Measurements from ENCODE around the gene ST3GAL5.
"Not testable (repeated sequence)": the region's sequence is repeated elsewhere in the genome, so short reads cannot be mapped to it uniquely, and the experiment has no call there.

ST3GAL5 gene

DNA sequence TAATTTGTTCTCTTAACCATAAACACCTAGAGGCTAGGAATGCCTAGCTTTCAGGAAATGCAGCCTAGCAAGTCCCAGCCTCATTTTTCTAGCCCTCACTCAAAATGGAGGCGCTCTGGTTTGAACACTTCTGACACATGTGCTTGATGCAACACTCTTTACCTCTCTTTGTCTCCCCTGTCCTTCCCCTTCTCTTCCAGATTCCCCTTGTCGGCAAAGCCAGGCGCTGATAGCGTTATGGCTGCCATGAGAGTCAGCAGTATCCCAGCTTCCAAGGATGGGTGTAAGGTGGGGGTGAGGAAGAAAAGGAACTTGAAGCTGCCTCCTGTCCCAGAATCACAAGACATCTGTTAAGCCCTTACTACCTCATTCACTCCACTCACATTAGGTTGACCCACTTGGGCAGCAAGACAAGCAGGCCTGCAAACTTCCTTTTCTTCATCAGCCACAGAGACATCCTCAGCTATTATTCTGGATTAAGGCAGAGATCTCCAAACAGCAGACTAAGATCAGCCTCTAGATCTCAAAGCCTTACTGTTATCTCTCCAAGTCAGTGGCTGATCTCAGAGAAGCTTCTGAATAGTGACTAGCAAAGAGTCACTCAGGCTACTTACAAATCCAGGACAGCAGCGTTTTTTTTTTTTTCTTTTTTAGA is 1.9 kb upstream of the ST3GAL5 start:
- peak overlapping the region; percentile 21 for H3K4me3 Mint-ChIP-seq
- peaks cover 64% of the 10 kb centered on the region for H3K4me1 Mint-ChIP-seq (ENCODE audit: low read depth)
- H3K36me3 Mint-ChIP-seq (ENCODE audit: low read depth), result peaks cover 5% of the 10 kb centered on the region
- peaks cover 6% of the 10 kb centered on the region for H3K9me3 Mint-ChIP-seq
- H3K27ac Mint-ChIP-seq, result peak overlapping the region; percentile 56
- no peaks in the 10 kb centered on the region for H3K27me3 Mint-ChIP-seq

DNA sequence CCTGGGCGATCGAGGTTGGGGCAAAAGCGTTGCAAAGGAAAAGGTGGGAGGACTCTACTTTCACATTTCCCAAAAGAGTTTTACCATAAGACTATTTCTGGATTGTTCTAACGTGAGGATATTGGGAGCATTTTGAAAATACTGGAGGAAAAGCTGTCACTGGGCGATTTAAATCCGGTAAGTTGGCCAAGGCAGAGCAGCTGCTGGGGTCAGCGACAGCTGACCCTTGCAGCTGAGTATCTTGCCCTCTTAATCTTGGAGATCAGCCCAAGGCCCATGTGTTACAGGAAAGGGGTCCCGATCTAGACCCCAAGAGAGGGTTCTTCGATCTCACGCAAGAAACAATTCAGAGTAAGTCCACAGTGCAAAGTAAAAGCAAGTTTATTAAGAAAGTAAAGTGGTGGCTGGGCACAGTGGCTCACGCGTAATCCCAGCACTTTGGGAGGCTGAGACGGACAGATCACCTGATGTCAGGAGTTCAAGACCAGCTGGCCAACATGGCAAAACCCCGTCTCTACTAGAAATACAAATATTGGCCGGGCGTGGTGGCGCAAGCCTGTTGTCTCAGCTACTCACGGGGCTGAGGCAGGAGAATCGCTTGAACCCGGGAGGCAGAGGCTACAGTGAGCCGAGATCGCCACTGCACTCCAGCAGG is 964 bp upstream of the ST3GAL5 start:
- Mint-ChIP-seq H3K36me3 (ENCODE audit: low read depth) (no peaks in the 10 kb centered on the region), H3K27ac (peak overlapping the region; percentile 78), H3K4me1 (ENCODE audit: low read depth) (peaks cover 73% of the 10 kb centered on the region), H3K27me3 (no peaks in the 10 kb centered on the region), H3K4me3 (peak overlapping the region; percentile 93), H3K9me3 (peaks cover under 1% of the 10 kb centered on the region)

DNA sequence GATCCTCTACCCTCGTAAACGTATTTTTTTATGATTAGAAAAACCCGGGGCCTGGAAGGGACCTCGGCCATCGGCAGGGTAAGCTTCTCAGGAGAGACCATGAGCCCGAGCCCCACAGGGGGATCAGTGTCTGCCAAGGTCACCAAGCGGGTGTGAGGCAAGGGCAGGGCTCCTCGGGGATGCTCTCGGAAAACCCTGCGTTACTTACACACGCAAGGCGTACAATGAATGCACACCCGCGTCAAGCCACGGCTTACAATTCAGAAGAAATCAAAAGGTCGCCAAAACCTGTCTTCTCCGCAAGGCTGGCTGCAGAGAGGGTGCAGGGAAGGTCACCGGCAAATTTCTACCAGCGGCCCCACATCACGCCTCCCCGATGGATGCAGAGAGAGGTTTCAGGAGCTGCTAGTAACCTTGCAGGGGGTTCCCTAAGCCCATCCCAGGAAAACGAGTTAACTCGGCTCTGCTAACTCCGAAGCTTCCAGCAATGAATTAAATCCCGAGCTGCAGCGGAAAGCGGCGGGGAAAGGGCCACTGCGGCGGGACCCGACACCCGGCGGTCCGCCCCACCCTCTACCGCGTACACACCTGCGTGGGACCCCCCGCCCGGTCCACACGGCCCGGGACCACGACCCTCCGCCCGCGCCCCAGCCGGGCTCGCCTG is 638 bp downstream of the ST3GAL5 start:
- peaks cover 4% of the 10 kb centered on the region for H3K36me3 Mint-ChIP-seq (ENCODE audit: low read depth)
- no peaks in the 10 kb centered on the region for H3K27me3 Mint-ChIP-seq
- H3K4me1 Mint-ChIP-seq (ENCODE audit: low read depth), result peaks cover 74% of the 10 kb centered on the region
- peak overlapping the region; percentile 83 for H3K4me3 Mint-ChIP-seq
- no peaks in the 10 kb centered on the region for H3K9me3 Mint-ChIP-seq
- peak overlapping the region; percentile 90 for H3K27ac Mint-ChIP-seq

DNA sequence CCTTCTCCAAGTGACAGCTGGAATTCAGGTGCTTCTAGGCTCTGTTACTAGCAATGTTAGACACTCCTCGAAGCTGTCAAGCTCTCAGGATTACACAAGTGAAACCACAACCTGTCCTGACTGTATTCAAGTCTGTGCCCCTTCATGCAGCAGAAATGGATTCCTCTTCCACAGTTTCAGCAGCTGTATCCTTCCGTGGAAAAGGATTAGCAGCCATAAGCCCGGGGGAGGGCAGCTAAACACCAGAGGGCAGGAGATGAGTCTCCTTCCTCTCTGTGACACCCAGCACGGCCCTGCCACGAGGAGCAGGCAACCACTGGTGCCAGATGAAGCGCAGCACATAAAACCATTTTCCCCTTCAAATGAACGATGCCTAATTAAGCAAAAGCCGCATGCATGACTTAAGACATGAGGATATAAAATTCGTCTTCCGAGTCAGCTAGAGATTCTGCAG is 1.2 kb downstream of the ST3GAL5 start:
- Mint-ChIP-seq H3K27me3 (no peaks in the 10 kb centered on the region), H3K27ac (peak overlapping the region; percentile 90), H3K4me1 (ENCODE audit: low read depth) (peaks cover 69% of the 10 kb centered on the region), H3K4me3 (peak overlapping the region; percentile 83), H3K36me3 (ENCODE audit: low read depth) (peaks cover 7% of the 10 kb centered on the region), H3K9me3 (no peaks in the 10 kb centered on the region)

DNA sequence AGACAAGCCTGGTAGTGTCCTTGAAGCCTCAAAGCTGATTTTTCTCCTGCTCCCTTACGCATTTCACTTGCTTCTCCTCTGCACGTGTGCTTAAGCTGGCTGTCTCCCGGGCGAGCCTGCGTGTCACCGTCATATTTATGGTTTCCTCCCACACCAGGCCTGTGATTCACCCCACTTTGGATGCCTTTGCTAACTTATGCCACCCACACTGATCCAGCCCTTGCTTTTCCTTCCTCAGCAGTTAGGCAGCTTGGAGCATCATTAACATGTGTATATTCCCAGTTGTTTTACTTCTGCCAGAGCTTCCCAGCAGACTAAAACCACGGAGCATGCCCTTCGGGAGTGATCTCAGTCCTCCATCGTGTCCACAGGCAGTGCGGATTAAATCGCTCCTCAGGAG is 2.2 kb downstream of the ST3GAL5 start:
- H3K27me3 Mint-ChIP-seq, result no peaks in the 10 kb centered on the region
- peak overlapping the region; percentile 65 for H3K27ac Mint-ChIP-seq
- H3K9me3 Mint-ChIP-seq, result peaks cover 3% of the 10 kb centered on the region
- peak overlapping the region; percentile 83 for H3K4me3 Mint-ChIP-seq
- peaks cover 16% of the 10 kb centered on the region for H3K36me3 Mint-ChIP-seq (ENCODE audit: low read depth)
- peaks cover 64% of the 10 kb centered on the region for H3K4me1 Mint-ChIP-seq (ENCODE audit: low read depth)

DNA sequence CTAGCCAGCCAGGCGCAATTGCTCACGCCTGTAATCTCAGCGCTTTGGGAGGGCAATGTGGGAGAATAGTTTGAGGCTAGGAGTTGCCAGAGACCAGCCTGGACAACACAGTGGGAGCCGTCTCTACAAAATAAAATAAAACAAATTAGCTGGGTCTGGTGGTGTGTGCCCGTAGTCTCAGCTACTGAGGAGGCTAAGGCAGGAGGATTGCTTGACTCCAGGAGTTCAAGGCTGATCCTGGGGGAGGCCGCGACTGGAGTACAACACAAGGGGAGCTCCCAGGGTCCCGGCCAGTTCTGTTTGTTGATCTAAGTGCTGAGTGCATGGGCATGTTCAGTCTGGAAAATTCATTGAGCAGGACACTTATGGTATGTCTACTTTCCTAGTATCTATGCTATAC is 2.6 kb downstream of the ST3GAL5 start:
- H3K27ac Mint-ChIP-seq, result peak overlapping the region; percentile 65
- H3K4me1 Mint-ChIP-seq (ENCODE audit: low read depth), result peaks cover 69% of the 10 kb centered on the region
- H3K27me3 Mint-ChIP-seq, result no peaks in the 10 kb centered on the region
- H3K4me3 Mint-ChIP-seq, result peak overlapping the region; percentile 83
- H3K36me3 Mint-ChIP-seq (ENCODE audit: low read depth), result peaks cover 21% of the 10 kb centered on the region
- H3K9me3 Mint-ChIP-seq, result peaks cover 8% of the 10 kb centered on the region

DNA sequence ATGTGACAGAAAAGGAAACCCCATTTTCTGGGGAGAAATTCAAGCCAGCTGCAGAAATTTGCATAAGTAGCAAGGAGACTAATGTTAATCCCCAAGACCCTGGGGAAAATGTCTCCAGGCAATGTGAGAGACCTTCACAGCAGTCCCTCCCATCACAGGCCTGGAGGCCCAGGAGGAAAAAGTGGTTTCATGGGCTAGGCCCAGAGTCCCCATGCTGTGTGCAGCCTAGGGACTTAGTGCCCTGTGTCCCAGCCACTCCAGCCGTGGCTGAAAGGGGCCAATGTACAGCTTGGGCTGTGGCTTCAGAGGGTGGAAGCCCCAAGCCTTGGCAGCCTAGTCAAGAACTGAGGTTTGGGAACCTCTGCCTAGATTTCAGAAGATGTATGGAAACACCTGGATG is 7.0 kb downstream of the ST3GAL5 start:
- Mint-ChIP-seq H3K36me3 (ENCODE audit: low read depth) (peaks cover 26% of the 10 kb centered on the region), H3K4me1 (ENCODE audit: low read depth) (peaks cover 81% of the 10 kb centered on the region)

DNA sequence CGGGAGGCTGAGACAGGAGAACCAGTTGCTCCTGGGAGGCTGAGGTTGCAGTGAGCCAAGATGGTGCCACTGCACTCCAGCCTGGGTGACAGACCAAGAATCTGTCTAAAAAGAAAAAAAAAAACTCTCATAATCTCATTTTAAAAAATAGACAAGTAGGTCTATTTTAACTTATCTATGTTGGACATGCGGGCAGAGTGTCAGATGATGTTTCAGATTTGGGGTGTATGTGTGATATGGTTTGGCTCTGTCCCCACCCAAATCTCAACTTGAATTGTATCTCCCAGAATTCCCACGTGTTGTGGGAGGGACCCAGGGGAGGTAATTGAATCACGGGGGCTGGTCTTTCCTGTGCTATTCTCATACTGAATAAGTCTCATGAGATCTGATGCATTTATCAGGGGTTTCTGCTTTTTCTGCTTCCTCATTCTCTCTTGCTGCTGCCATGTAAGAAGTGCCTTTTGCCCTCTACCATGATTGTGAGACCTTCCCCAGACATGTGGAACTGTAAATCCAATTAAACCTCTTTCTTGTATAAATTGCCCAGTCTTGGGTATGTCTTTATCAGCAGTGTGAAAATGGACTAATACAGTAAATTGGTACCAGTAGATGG is 8.0 kb downstream of the ST3GAL5 start:
- Mint-ChIP-seq H3K36me3 (ENCODE audit: low read depth) (peaks cover 26% of the 10 kb centered on the region), H3K9me3 (peaks cover 13% of the 10 kb centered on the region), H3K4me1 (ENCODE audit: low read depth) (peaks cover 75% of the 10 kb centered on the region)
- not testable (repeated sequence) for H3K27me3 Mint-ChIP-seq, H3K4me3 Mint-ChIP-seq, H3K27ac Mint-ChIP-seq

More for the DNA sequence above, 7.0 kb downstream of the ST3GAL5 start:
- not testable (repeated sequence) for H3K4me3 Mint-ChIP-seq, H3K27ac Mint-ChIP-seq, H3K27me3 Mint-ChIP-seq
- H3K9me3 Mint-ChIP-seq, result peaks cover 13% of the 10 kb centered on the region

DNA sequence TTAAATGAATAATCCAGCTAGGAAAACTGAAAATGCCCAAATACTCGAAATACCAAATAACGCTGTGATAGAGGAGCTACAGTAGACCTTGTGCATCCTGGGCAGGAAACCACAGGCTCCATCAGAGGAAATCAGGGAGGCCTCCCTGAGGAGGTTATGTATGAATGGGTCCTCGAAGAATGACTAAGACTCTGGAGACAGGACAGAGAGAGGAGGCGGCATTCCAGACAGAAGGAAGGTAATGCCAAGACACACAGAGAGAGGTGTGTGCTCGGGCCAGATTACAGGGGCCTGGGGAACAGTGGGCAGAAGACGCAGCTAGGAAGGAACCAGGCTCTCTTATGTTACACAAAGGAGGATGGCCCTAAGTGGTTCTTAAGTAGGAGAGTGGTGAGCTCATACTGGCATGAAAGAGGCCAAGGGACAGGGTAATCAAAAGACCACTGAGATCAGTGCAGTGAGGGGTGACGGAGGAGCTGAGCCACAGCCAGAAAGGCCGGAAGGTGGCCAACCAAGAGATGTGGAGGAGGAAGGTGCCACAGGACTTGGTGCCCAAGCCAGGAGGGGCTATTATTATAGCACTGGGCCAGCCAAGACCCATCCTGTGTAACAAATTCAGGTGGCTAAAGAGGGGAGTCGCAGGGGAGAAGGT is 9.9 kb downstream of the ST3GAL5 start:
- Mint-ChIP-seq H3K27ac (peak overlapping the region; percentile 13), H3K36me3 (ENCODE audit: low read depth) (peaks cover 22% of the 10 kb centered on the region), H3K27me3 (no peaks in the 10 kb centered on the region), H3K9me3 (peaks cover 13% of the 10 kb centered on the region), H3K4me3 (no peak overlapping the region), H3K4me1 (ENCODE audit: low read depth) (peaks cover 71% of the 10 kb centered on the region)

DNA sequence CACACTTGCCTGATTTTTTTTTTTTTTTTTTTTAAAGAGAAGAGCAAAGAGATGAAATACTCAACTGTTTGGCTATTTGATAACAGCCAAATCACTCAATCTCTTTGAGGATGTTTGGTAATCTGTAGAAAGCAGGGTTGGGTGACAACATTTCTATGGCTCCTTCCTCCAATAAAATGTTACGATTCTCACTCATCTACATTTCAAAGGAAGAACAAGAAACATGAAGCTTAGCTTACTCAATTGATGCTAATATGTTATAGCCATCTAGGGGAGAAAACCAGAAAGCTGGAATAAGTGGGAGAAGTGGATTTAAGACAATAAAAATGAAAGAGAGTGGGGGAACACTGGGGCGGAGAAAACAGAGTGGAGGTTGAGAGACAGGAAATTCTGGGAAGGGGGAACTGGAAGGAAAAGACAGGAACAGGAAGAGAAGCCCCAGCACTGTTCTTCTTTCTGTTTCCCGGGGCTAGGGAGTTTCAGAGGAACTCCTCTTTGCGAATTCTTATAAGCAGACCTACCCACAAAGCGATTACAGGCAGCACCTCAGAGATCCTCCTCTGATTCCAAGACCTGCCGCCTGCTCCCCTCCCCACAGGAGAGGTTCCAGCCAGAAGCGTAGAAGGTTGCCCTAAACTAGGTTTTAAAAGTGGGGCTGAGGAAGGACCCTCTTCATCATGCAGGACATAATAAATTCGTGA is 13.3 kb downstream of the ST3GAL5 start:
- H3K9me3 Mint-ChIP-seq, result no peaks in the 10 kb centered on the region
- H3K4me1 Mint-ChIP-seq (ENCODE audit: low read depth), result peaks cover 65% of the 10 kb centered on the region
- no peaks in the 10 kb centered on the region for H3K27me3 Mint-ChIP-seq
- peak overlapping the region; percentile 23 for H3K27ac Mint-ChIP-seq
- peaks cover 9% of the 10 kb centered on the region for H3K36me3 Mint-ChIP-seq (ENCODE audit: low read depth)
- no peak overlapping the region for H3K4me3 Mint-ChIP-seq

DNA sequence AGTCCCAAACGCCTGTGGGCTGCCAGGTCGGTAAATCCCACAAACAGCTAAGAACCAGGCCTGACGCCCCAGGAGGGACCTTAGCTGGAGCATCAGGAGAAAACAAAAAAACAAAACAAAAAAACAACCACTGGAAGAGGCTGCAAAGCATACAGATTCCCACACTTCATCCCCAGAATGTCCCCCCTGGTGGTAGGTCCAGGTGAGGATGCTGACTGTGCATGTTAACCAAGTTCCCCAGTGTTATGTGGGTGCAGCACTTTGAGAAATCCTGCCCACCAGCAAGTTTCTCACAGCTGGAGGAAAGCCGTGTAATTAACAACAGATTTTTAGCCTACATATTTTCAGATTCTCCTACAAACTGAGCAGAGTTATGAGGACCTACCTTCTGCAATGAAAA is 15.1 kb downstream of the ST3GAL5 start:
- Mint-ChIP-seq H3K27ac (no peak overlapping the region), H3K36me3 (ENCODE audit: low read depth) (peaks cover 12% of the 10 kb centered on the region), H3K4me3 (no peak overlapping the region), H3K4me1 (ENCODE audit: low read depth) (peaks cover 49% of the 10 kb centered on the region), H3K27me3 (no peaks in the 10 kb centered on the region), H3K9me3 (no peaks in the 10 kb centered on the region)

DNA sequence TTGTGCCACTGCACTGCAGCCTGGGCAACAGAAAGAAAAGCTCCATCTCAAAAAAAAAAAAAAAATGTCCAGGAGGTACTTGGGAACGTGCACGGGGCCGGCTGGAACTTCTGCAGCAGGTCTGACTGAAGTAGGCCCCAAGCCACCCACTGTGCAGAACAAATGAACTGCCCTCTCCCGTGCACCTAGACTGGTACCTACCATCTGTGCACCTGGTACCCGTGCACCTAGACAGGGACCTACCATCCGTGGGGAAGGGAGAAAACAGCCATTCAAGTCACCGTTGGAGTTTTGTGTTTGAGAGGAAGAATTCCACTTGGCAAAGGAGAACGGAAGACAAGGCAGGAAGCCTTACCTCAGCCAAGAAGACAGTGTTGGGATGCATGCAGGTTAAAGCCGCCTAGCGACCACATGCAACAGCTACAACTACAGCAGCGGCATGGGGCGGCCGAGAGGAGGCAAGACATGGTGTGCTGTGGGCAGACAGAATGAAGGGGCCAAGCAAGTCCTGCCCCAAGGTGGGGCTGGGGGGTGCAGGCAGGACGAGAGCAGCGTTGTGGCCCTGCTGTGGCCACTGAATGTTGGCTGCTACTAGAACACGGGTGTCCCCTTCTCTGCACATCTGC is 16.1 kb downstream of the ST3GAL5 start:
- peaks cover 16% of the 10 kb centered on the region for H3K36me3 Mint-ChIP-seq (ENCODE audit: low read depth)
- no peak overlapping the region for H3K4me3 Mint-ChIP-seq
- no peak overlapping the region for H3K27ac Mint-ChIP-seq
- no peaks in the 10 kb centered on the region for H3K27me3 Mint-ChIP-seq
- H3K9me3 Mint-ChIP-seq, result no peaks in the 10 kb centered on the region
- peaks cover 41% of the 10 kb centered on the region for H3K4me1 Mint-ChIP-seq (ENCODE audit: low read depth)

DNA sequence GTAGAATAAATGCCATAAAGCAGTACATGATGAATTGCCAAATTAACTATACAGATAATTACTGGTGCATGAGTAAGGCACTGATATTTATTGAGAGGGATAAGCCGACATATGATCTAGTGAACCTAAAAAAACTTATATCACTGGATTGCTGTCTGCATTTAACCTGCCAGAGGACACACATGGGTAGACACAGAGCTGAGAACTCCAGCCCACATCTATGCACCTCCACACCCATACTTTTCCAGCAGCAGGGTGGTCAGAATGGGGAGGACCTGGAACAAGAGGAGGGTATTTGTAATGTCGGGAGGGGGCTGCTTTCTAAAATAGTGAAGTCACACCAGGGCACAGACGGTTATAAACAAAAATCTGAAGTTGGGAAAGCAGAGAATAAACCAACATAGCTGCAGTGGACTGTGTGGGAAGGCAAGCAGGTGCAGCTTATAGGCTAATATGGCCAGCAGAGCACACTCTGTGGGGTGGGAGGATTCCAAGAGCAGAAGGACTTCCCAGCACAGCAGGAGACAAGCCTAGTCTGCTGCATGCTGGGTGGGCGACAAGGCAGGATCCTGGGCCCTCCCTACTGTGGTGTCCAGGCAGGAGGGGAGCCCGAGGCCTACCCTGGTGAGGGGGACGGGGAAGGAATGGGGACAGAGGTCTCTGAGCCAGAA is 17.2 kb downstream of the ST3GAL5 start:
- H3K36me3 Mint-ChIP-seq (ENCODE audit: low read depth), result peaks cover 21% of the 10 kb centered on the region
- peaks cover 41% of the 10 kb centered on the region for H3K4me1 Mint-ChIP-seq (ENCODE audit: low read depth)
- no peaks in the 10 kb centered on the region for H3K9me3 Mint-ChIP-seq
- no peak overlapping the region for H3K27ac Mint-ChIP-seq
- H3K4me3 Mint-ChIP-seq, result no peak overlapping the region
- no peaks in the 10 kb centered on the region for H3K27me3 Mint-ChIP-seq
